Large intestine (tissue), 12 donors: Measurements from ENCODE around the gene GOLGA8T. TPM values are rescaled to one million over a fixed set of nuclear protein-coding genes. Genes with fewer than 3 reads are reported as not detected.
A peak's percentile ranks its signal among the peaks of the same experiment; 100 is the strongest.
"Not testable (repeated sequence)": the region's sequence is repeated elsewhere in the genome, so short reads cannot be mapped to it uniquely, and the experiment has no call there.

Experiments used
- DNase-seq, 2 donors: peaks; one replicate each; pipeline versions ENCODE4 v3.0.0 to v3.0.0-alpha.2; 2013
- H3K27ac ChIP-seq: one replicate; pipeline ENCODE4 v1.5.1; 2013; ENCODE audit warnings: low read length
- H3K27me3 ChIP-seq: 2 replicates; pipeline ENCODE4 v1.6.1; 2013; ENCODE audit warnings: low read length; ENCODE audit not compliant: control insufficient read depth, insufficient read depth
- H3K36me3 ChIP-seq: 2 replicates; pipeline ENCODE4 v1.6.1; 2013; ENCODE audit warnings: low read length; ENCODE audit not compliant: control insufficient read depth, insufficient read depth
- H3K4me1 ChIP-seq: one replicate; pipeline ENCODE4 v1.6.1; 2013; ENCODE audit warnings: low read length; ENCODE audit not compliant: control insufficient read depth, insufficient read depth
- H3K4me3 ChIP-seq: one replicate; pipeline ENCODE4 v1.5.1; 2013; ENCODE audit warnings: low read length
- H3K9me3 ChIP-seq: one replicate; pipeline ENCODE4 v1.6.1; 2013; ENCODE audit warnings: mild to moderate bottlenecking, low read depth, low read length, moderate library complexity; ENCODE audit not compliant: control insufficient read depth
- WGBS: methylation state at CpG from one replicate; pipeline ENCODE4 v1.1.5; 2013; ENCODE audit warnings: low lambda C conversion rate; ENCODE audit not compliant: insufficient coverage; 5-methylcytosine and 5-hydroxymethylcytosine counted together
- long read RNA-seq, 11 donors: transcript quantifications; one replicate each; lab custom pipeline, GENCODE V29; 2026
- polyA plus RNA-seq: library from polyadenylated mRNA; unstranded; fragments of 120-200 nt; gene quantifications from one replicate; pipeline ENCODE4 v1.2.1, GENCODE V29; 2013

GOLGA8T gene, protein sequence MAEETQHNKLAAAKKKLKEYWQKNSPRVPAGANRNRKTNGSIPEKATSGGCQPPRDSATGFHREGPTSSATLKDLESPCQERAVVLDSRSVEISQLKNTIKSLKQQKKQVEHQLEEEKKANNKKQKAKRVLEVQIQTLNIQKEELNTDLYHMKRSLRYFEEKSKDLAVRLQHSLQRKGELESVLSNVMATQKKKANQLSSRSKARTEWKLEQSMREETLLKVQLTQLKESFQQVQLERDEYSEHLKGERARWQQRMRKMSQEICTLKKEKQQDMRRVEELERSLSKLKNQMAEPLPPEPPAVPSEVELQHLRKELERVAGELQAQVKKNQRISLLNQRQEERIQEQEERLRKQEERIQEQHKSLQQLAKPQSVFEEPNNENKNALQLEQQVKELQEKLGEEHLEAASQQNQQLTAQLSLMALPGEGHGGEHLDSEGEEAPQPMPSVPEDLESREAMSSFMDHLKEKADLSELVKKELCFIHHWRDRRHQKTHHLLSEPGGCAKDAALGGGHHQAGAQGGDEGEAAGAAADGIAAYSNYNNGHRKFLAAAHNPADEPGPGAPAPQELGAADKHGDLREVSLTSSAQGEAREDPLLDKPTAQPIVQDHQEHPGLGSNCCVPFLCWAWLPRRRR
- polyA plus RNA-seq = 0.75 TPM
- long read RNA-seq, donor 1 = 0 reads
- long read RNA-seq, donor 2 = 0 reads
- long read RNA-seq, donor 3 = 0 reads
- long read RNA-seq, donor 4 = 0 reads
- long read RNA-seq, donor 5 = 0 reads
- long read RNA-seq, donor 6 = 0 reads
- long read RNA-seq, donor 7 = 0 reads
- long read RNA-seq, donor 8 = 0 reads
- long read RNA-seq, donor 9 = 0 reads
- long read RNA-seq, donor 10 = 0 reads
- long read RNA-seq, donor 11 = 0 reads

DNA sequence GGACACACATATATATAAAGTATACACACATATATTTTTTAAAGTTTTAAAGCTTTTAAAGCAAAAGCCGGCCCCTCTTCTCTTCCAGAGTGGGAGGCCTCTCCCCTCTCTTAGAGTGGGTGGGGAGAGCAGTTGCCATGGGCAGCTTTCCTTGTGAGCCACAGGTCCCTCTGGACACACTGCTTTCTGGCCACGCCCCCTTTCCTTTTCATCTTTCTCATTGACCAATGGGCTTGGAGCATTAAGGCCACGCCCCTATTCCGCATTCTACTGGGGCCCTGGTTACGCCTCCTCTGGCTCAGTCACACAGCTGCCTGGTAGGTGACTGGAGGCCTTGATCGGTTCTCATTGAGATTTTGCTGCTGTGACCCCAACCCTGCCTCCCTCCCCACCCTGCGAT, at the start of gene GOLGA8T:
Gene GOLGA8T (plus strand): TSS at position 301 of the 400 bp plus-strand sequence. CDS start 98 bp downstream, at position 399.
- not testable (repeated sequence) for H3K4me3 ChIP-seq
- no CpG with 5 or more reads among the region's 7 CpGs for WGBS

DNA sequence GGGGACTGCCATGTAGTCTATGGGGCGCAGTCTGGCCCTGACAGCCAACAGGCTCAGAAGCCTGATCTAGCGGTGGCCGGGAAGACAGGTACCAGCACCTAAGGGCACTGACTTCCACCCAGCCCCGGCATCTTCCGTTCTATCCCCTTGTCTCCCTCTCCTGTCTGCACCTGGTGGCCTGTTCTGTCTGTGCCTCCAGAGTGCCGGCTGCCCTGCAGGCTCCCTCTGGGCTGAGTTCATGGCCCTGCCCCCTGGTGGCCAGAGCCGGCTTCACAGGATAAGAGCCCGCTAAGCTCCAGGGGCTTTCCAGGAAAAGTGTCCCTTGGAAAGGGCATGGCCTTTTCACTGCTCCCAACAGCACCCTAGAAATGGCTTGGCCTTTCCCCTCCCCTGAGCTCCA, 37.0 kb upstream of the GOLGA8T start:
- WGBS = no CpG with 5 or more reads among the region's 8 CpGs
- H3K4me1 ChIP-seq, DNase-seq, H3K9me3 ChIP-seq, H3K36me3 ChIP-seq, H3K27ac ChIP-seq, H3K4me3 ChIP-seq, H3K27me3 ChIP-seq: not testable (repeated sequence)

More for the DNA sequence above, at the start of gene GOLGA8T:
- not testable (repeated sequence) for H3K4me1 ChIP-seq, H3K27ac ChIP-seq, H3K36me3 ChIP-seq, H3K9me3 ChIP-seq, DNase-seq, H3K27me3 ChIP-seq

DNA sequence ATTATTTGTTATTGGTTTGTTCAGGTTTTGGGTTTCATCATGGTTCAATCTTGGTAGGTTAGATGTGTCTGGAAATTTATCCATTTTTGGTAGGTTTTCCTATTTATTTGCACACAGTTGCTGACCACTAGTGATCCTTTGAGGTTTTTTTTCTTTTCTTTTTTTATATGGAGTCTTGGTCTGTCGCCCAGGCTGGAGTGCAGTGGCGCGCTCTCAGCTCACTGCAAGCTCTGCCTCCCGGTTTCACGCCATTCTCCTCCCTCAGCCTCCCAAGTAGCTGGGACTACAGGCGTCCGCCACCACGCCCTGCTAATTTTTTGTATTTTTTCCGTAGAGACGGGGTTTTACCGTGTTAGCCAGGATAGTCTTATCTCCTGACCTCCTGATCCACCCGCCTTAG, 32.0 kb upstream of the GOLGA8T start:
- H3K9me3 ChIP-seq, DNase-seq, H3K36me3 ChIP-seq, H3K27ac ChIP-seq, H3K4me3 ChIP-seq, H3K27me3 ChIP-seq, H3K4me1 ChIP-seq: not testable (repeated sequence)
- no CpG with 5 or more reads among the region's 12 CpGs for WGBS

DNA sequence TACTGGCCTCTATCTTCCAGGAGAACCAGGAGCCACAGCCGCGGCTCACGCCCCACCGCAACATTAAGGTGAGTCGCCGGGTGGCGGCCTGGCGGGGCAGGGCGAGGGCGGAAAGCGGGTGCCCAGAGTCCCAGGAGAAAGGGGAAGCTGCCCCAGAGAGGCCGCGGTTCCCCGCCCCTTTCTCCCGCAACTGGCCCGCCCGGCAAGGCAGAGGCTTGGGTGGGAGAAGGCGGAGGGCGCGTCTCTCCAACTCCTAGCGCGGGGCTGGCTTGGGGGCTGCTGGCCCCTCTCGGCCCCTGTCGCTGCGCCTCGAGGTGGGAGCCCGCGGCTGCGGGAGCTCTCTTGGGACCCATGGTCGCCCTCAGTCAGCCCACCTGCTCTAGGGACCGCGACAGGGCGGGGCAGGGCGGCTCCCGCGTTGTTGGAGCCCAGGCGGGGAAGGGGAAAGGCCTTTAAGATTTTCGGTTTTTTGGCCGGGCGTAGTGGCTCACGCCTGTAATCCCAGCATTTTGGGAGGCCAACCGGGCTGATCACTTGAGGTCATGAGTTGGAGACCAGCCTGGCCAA, 30.8 kb upstream of the GOLGA8T start:
- not testable (repeated sequence) for DNase-seq, H3K4me1 ChIP-seq, H3K36me3 ChIP-seq, H3K4me3 ChIP-seq, H3K27ac ChIP-seq, H3K9me3 ChIP-seq, H3K27me3 ChIP-seq
- WGBS = no CpG with 5 or more reads among the region's 42 CpGs

DNA sequence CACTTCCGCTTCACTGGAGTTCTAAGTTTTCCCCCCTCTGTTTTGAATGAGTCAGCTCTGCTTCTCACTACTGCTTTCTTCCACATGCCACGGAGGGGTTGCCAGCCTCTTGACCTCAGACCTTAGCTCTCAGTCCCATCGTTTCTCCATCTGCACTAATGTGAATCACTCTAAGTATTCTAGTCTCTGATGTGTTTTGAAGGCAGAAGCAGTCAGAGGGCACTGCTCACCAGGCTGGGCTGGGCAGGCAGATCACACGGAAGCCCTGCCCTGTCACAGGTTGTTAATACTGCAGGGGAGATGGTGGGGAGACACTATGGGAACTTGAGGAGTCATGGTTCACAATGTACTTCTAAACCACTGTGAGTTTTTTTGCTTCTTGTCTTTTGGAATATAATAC, 24.3 kb upstream of the GOLGA8T start:
- H3K4me3 ChIP-seq, H3K27ac ChIP-seq, H3K27me3 ChIP-seq, H3K4me1 ChIP-seq, DNase-seq, H3K36me3 ChIP-seq, H3K9me3 ChIP-seq: not testable (repeated sequence)
- no CpG with 5 or more reads among the region's 4 CpGs for WGBS

DNA sequence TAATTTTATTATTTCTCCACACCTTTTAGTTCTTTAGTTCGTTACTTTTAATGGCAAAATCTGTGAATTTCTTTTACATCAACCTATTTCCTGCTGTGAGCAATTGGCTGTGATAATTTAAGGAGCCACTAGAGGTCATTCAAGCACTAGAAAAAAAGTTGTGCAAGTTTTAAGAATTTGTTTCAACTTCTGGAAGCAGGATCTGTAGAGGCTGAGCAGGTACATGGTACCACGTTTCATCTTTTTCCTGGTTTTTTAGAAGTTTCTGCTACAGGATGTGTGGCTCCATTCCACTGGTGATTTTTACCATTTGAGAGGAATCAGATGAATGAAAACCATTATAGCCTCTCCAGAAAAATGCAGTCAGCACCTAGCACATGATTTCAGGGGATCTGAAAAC, 4.8 kb upstream of the GOLGA8T start:
- not testable (repeated sequence) for H3K4me1 ChIP-seq, H3K27me3 ChIP-seq, H3K36me3 ChIP-seq, H3K27ac ChIP-seq, H3K4me3 ChIP-seq, H3K9me3 ChIP-seq
- peak in 1 of 2 donors; percentile 0 for DNase-seq
- WGBS = no CpG with 5 or more reads among the region's 2 CpGs

DNA sequence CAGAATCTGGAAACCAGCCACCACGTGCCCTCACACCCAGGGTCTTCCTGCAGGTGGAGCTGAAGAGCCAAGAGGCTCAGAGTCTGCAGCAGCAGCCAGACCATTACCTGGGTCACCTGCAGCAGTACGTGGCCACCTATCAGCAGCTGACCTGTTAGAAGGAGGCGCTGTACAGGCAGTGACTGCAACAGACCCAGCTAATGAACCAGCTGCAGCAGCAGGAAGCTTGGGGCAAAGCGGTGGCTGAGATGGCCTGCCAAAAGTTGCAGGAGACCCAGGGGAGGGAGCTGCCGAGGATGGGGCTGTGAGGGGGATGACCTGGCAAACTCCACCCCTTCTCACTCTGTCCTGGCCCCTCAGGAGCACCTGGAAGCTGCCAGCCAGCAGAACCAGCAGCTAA, 8.4 kb downstream of the GOLGA8T start:
- not testable (repeated sequence) for H3K4me1 ChIP-seq, H3K9me3 ChIP-seq, H3K36me3 ChIP-seq, DNase-seq, H3K27me3 ChIP-seq, H3K4me3 ChIP-seq, H3K27ac ChIP-seq
- WGBS = no CpG with 5 or more reads among the region's 5 CpGs

DNA sequence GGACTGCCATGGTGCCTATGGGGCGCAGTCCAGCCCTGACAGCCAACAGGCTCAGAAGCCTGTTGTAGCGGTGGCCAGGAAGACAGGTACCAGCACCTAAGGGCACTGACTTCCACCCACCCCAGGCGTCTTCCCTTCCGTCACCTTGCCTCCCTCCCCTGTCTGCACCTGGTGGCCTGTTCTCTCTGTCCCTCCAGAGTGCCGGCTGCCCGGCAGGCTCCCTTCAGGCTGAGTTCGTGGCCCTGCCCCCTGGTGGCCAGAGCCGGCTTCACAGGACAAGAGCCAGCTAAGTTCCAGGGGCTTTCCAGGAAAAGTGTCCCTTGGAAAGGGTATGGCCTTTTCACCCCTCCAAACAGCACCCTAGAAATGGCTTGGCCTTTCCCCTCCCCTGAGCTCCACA, 15.0 kb downstream of the GOLGA8T start:
- H3K4me3 ChIP-seq, H3K4me1 ChIP-seq, H3K9me3 ChIP-seq, H3K27ac ChIP-seq, H3K36me3 ChIP-seq, DNase-seq, H3K27me3 ChIP-seq: not testable (repeated sequence)
- WGBS = no CpG with 5 or more reads among the region's 8 CpGs

DNA sequence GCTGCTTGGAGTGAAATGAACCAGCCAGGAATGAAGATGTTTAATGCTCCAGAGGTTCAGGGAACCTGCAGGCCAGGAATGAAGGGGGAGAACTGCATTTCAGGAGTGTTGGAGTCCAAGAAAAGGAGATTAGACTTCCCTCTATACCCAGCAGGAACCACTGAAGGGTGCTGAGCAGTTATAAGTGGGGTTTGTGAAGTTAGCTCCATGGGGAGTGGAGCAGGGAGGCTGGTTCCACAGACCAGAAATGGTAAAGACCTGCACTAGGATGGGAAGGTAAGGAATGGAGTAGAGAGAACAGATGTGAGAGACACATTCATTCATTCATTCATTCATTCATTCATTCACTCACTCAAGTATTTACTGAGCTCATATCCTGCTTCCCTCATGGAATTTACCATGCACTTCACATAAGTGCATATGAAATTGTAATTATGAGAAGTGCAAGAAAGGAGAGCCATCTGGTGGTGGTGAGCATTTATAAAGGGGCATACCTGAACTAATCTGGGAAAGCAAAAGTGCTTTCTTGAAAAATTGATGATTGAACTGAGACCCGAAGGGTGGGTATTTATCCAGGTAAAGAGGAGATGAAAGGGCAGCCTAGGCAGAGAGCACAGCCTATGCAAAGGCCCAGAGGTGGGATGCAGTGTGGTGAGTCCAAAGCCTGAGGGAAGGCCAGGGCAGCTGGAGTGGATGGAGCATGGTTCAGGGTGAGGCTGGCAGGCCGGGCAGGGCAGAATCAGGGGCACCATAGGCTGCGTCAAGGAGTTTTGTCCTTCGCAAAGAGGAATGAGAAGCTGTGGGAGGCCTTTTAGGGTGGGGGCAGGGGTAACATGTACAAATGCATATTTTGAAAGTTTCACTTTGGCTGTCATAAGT, 27.9 kb downstream of the GOLGA8T start:
- not testable (repeated sequence) for H3K27ac ChIP-seq, H3K36me3 ChIP-seq, H3K4me3 ChIP-seq, H3K4me1 ChIP-seq, H3K27me3 ChIP-seq, H3K9me3 ChIP-seq, DNase-seq
- no CpG with 5 or more reads among the region's 4 CpGs for WGBS

DNA sequence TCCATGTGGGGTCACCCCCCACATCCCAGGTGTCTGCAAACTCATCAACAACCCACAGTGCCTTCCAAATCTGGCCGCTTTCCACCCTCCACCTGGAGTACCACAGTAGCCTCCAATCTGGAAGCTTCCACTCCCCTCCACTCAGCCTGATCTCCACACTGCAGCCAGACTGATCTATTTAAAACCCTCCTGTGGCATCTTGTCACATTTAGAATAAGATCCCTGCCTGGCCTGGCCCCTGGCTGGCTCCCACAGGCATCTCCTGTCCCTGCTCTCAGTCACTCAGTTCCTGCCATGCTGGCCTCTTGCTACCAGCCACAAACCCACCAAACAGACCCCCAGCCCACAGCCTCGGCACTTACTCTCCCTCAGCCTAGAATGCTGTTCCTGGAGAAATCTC, 28.9 kb downstream of the GOLGA8T start:
- not testable (repeated sequence) for H3K27ac ChIP-seq, H3K36me3 ChIP-seq, H3K4me3 ChIP-seq, H3K27me3 ChIP-seq, H3K9me3 ChIP-seq, H3K4me1 ChIP-seq, DNase-seq
- WGBS = no CpG with 5 or more reads among the region's 2 CpGs
